Activated CD4-positive, alpha-beta T cell treated with anti-CD3 and anti-CD28 coated beads for 36 hours (primary cell): ENCODE measurements around the gene ULBP3. TPM values are rescaled to one million over a fixed set of nuclear protein-coding genes. Genes with fewer than 3 reads are reported as not detected.

Source experiments
- ATAC-seq: fragments of 200-7000 bp; cut with Tn5 transposase; one replicate; pipeline ENCODE4 v1.10.0; 2021; ENCODE audit warnings: mild to moderate bottlenecking, moderate library complexity
- CTCF ChIA-PET: fragments of 350-600 bp; sonication (Branson Sonifier 250); formaldehyde crosslinking; loops from one replicate; lab custom pipeline; 2021; ENCODE audit warnings: antibody characterized with exemption; lab: Charles Lee
- POLR2A ChIA-PET: fragments of 350-600 bp; sonication (Branson Sonifier 250); formaldehyde crosslinking; loops from one replicate; lab custom pipeline; 2021; ENCODE audit warnings: antibody characterized with exemption, inconsistent platforms; lab: Charles Lee
- DNase-seq: peaks from one replicate; pipeline ENCODE4 v3.0.0-alpha.2; 2020
- H3K27ac Mint-ChIP-seq: one replicate; pipeline ENCODE4 v1.8.0; 2021; ENCODE audit warnings: mixed read lengths
- H3K27me3 Mint-ChIP-seq: one replicate; pipeline ENCODE4 v1.8.0; 2021; ENCODE audit warnings: mixed read lengths
- H3K36me3 Mint-ChIP-seq: one replicate; pipeline ENCODE4 v1.8.0; 2021; ENCODE audit warnings: low read depth, mixed read lengths
- H3K4me1 Mint-ChIP-seq: one replicate; pipeline ENCODE4 v1.8.0; 2021; ENCODE audit warnings: mixed read lengths
- H3K4me3 Mint-ChIP-seq: one replicate; pipeline ENCODE4 v1.8.0; 2021; ENCODE audit warnings: mild to moderate bottlenecking, moderate library complexity, mixed read lengths
- H3K9me3 Mint-ChIP-seq: one replicate; pipeline ENCODE4 v1.8.0; 2021; ENCODE audit warnings: low read depth, mixed read lengths
- intact Hi-C, 2 experiments: fragments of 100-400 bp; cut with DNase I in 1 of 2; cut with micrococcal nuclease in 1 of 2; formaldehyde crosslinking; loops; one replicate each; pipeline versions ENCODE4 v1.14.2 to v1.15.1; 2022 to 2024; cut with DNase I, micrococcal nuclease
- total RNA-seq, 2 experiments: library from RNA; stranded (reverse); gene quantifications; one replicate each; pipeline ENCODE4 v1.2.3, GENCODE V29; 2021

ULBP3 gene
- total RNA-seq = under 1 TPM; 0.46 to 0.77 TPM

DNA sequence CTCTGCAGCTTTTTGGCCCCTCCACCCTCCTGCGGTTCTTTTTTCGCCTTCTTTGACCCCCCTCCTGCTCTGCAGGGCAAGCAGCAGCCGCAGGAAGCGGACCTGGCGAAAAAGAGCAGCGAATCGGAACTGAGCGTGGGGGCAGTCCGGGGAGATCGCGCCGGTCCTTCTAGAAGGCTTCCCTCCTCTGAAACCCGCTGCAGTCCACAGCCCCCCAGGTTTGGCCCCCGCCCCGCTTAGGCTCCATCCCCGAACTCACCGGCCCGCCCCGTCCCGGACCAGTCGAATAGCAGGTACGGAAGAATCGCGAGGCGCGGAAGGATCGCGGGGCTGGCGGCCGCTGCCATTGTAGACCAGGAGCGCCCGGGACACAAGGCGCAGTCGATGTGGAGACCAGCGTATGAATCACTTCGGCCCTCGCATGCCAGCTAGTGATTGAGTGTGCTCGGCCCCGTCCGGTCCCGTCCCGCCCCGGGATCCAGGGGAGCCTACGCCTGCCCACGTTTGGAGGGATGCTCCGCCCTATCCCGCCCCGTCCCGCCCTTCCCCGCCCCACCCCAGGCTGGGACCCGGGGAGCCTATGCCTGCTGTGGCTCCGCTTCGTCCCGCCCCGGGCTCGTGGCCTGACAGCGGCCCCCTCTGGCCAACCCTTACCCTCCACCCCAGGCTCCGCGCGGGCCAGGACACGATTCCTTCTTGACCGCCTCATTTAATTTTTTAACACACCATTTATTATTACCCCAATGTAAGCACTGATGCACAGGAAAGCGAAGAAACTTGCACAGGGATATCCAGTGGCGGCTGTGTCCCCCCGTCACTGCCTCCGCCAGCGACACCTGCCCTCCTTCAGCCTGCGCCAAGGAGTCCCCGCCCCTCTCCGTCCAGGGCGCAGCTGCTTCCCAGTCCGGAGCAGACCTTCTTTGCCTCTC is at the start of gene ULBP3:
Gene ULBP3 (minus strand): TSS at position 402 of the 929 bp plus-strand sequence. CDS start 55 bp downstream, at position 347.
- POLR2A ChIA-PET = no interaction called here
- DNase-seq (peak; percentile 88), ATAC-seq (peak; percentile 85)
- Mint-ChIP-seq H3K27ac (no peak within 1 kb of the TSS), H3K36me3 (no peaks in the 10 kb centered on the region), H3K27me3 (peaks cover 14% of the 10 kb centered on the region), H3K4me3 (peak within 1 kb of the TSS; percentile 60), H3K9me3 (no peaks in the 10 kb centered on the region), H3K4me1 (peaks cover 9% of the 10 kb centered on the region)
- intact Hi-C loops = loop anchor here in 1 of 2 experiments (1.0 to 2.0 kb wide), 2 partner anchors 64 to 135 kb away; no protein-coding TSS in a partner anchor
- CTCF ChIA-PET = interaction anchor here (0.7 to 1.7 kb wide), 5 partner anchors 14 to 293 kb away, joined by 3 to 5 read pairs (median 4); no protein-coding TSS in a partner anchor

- POLR2A ChIA-PET = no interaction called here
- H3K36me3 Mint-ChIP-seq = no peaks in the 10 kb centered on the region
- no peaks in the 10 kb centered on the region for H3K27me3 Mint-ChIP-seq
- H3K27ac Mint-ChIP-seq = no peak overlapping the region
- intact Hi-C loops = no loop called here
- peaks cover 2% of the 10 kb centered on the region for H3K4me1 Mint-ChIP-seq
- CTCF ChIA-PET = no interaction called here
- H3K9me3 Mint-ChIP-seq = peaks cover 2% of the 10 kb centered on the region
- no peak for DNase-seq
- peak; percentile 12 for ATAC-seq
- no peak overlapping the region for H3K4me3 Mint-ChIP-seq
These were observed 49.7 kb upstream of the ULBP3 start for GRCh38 chr6:150118627-150119026.

GRCh38 chr6:150118203-150118602 is 49.3 kb upstream of the ULBP3 start:
- Mint-ChIP-seq H3K36me3 (no peaks in the 10 kb centered on the region), H3K27ac (no peak overlapping the region), H3K4me1 (peaks cover 2% of the 10 kb centered on the region), H3K27me3 (peaks cover under 1% of the 10 kb centered on the region), H3K4me3 (no peak overlapping the region), H3K9me3 (peaks cover 2% of the 10 kb centered on the region)
- CTCF ChIA-PET = no interaction called here
- POLR2A ChIA-PET = no interaction called here
- no peak for ATAC-seq
- intact Hi-C loops = no loop called here
- DNase-seq = no peak

DNA sequence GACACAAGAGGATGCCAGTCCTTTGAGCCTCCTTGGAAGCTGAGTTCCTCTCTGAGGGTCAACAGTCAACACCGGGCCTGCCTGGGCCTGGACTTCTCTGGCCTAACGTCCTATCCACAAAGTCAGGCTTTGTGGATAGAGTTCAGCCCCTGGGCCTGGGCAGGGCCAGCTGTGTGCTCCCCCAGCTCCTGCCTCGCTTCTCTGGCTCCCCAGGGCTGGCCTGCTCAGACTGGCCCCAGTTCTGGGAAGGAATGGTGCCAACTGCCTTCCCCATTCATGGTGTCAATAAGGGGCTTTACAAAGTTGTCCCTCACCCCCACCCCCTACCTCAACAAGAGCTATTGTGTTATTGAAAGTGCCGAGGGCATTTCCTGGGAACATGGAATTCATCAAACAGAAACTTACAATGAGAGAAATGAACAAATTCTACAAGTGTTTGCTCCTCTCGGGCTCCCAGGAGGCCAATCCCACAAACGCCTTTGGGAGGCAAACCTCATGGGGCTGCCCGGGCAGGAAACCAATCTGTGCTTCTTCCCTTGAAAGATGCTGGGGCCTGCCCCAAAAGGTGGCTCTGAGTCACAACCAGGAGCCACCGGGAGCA is 47.4 kb upstream of the ULBP3 start:
- Mint-ChIP-seq H3K9me3 (peaks cover 2% of the 10 kb centered on the region), H3K27me3 (peaks cover 5% of the 10 kb centered on the region), H3K4me1 (peaks cover 2% of the 10 kb centered on the region), H3K27ac (no peak overlapping the region), H3K4me3 (no peak overlapping the region), H3K36me3 (no peaks in the 10 kb centered on the region)
- intact Hi-C loops = no loop called here
- no peak for DNase-seq
- POLR2A ChIA-PET = no interaction called here
- CTCF ChIA-PET = interaction anchor here (0.6 kb wide), 2 partner anchors 10 to 221 kb away, joined by 3 to 4 read pairs; no protein-coding TSS in a partner anchor
- no peak for ATAC-seq

DNA sequence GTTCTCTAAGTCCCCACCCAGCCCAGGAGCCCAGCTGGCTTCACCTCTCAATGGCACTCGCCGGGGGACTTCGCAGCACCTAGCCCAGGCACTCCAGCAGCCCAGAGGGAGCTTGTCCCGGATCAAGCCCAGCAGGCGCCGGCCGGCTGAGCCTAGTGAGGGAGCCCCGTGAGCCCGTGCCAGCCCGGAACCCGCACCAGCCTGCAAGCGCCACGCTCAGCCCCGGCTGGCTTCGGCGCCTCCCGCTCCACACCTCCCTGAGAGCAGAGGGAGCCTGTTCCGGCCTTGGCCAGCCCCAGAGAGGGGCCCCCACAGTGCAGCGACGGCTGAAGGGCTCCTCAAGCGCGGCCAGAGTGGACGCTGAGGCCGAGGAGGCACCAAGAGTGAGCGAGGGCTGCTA is 46.8 kb upstream of the ULBP3 start:
- H3K36me3 Mint-ChIP-seq = no peaks in the 10 kb centered on the region
- POLR2A ChIA-PET = no interaction called here
- H3K27me3 Mint-ChIP-seq = peaks cover 9% of the 10 kb centered on the region
- H3K9me3 Mint-ChIP-seq = peaks cover 2% of the 10 kb centered on the region
- no peak overlapping the region for H3K27ac Mint-ChIP-seq
- no peak for DNase-seq
- no peak overlapping the region for H3K4me3 Mint-ChIP-seq
- H3K4me1 Mint-ChIP-seq = peaks cover 2% of the 10 kb centered on the region
- CTCF ChIA-PET = no interaction called here
- ATAC-seq = no peak
- intact Hi-C loops = no loop called here

- intact Hi-C loops = no loop called here
- no peak overlapping the region for H3K27ac Mint-ChIP-seq
- no peaks in the 10 kb centered on the region for H3K4me1 Mint-ChIP-seq
- H3K36me3 Mint-ChIP-seq = no peaks in the 10 kb centered on the region
- no peak overlapping the region for H3K4me3 Mint-ChIP-seq
- no peak for ATAC-seq
- peaks cover under 1% of the 10 kb centered on the region for H3K9me3 Mint-ChIP-seq
- ChIA-PET CTCF (no interaction called here), POLR2A (no interaction called here)
- peaks cover 12% of the 10 kb centered on the region for H3K27me3 Mint-ChIP-seq
- DNase-seq = no peak
These were observed 43.3 kb upstream of the ULBP3 start for GRCh38 chr6:150112233-150112632.

GRCh38 chr6:150102750-150103270 is 33.9 kb upstream of the ULBP3 start:
- H3K9me3 Mint-ChIP-seq = no peaks in the 10 kb centered on the region
- no peak overlapping the region for H3K4me3 Mint-ChIP-seq
- ATAC-seq = no peak
- H3K4me1 Mint-ChIP-seq = no peaks in the 10 kb centered on the region
- no peak overlapping the region for H3K27ac Mint-ChIP-seq
- intact Hi-C loops = no loop called here
- POLR2A ChIA-PET = no interaction called here
- no peaks in the 10 kb centered on the region for H3K36me3 Mint-ChIP-seq
- CTCF ChIA-PET = no interaction called here
- no peak for DNase-seq
- H3K27me3 Mint-ChIP-seq = no peaks in the 10 kb centered on the region

DNA sequence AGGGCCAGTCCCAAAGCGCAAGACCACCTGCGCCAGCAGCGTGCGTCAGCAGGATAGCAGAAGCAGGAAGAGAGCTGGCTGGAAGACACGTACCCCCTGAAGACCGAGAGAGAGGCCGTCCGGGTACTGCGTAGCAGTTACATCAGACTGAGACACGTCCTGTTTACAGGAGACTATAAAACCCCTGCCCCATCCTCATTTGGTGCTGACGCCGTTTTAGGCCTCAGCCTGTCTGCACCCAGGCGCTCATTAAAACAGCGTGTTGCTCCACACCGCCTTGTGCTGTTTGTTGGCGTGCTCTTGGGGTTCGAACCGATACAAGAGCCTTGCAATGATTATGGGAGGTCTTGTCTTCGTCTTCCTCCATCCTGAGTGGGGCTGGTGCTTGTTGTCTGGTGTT is 31.8 kb upstream of the ULBP3 start:
- DNase-seq (no peak), ATAC-seq (no peak)
- H3K36me3 Mint-ChIP-seq = no peaks in the 10 kb centered on the region
- H3K4me1 Mint-ChIP-seq = no peaks in the 10 kb centered on the region
- H3K4me3 Mint-ChIP-seq = no peak overlapping the region
- ChIA-PET POLR2A (no interaction called here), CTCF (no interaction called here)
- H3K9me3 Mint-ChIP-seq = no peaks in the 10 kb centered on the region
- no peak overlapping the region for H3K27ac Mint-ChIP-seq
- peaks cover under 1% of the 10 kb centered on the region for H3K27me3 Mint-ChIP-seq
- intact Hi-C loops = no loop called here

GRCh38 chr6:150099953-150100352 is 31.0 kb upstream of the ULBP3 start:
- no peak for ATAC-seq
- intact Hi-C loops = no loop called here
- POLR2A ChIA-PET = no interaction called here
- no peak for DNase-seq
- Mint-ChIP-seq H3K27me3 (peaks cover 7% of the 10 kb centered on the region), H3K27ac (no peak overlapping the region), H3K4me3 (no peak overlapping the region), H3K9me3 (no peaks in the 10 kb centered on the region), H3K4me1 (no peaks in the 10 kb centered on the region), H3K36me3 (no peaks in the 10 kb centered on the region)
- CTCF ChIA-PET = no interaction called here

DNA sequence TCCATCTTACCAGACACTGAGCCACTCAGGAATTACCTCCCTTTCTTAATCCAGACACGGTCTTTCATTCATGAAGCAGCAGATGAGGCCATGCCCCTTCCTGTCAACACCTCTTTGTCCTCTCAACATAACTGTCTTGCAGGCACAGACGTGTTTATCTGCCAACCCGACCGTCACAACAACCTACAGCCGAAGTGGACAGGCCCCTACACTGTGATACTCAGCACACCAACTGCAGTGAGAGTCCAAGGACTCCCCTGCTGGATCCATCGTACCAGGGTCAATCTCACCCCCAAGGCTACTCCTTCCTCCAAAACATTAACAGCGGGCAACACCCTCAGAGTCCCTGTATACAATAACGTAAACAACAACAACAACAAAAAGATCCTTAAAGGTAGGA is 30.6 kb upstream of the ULBP3 start:
- peaks cover 7% of the 10 kb centered on the region for H3K27me3 Mint-ChIP-seq
- no peak overlapping the region for H3K4me3 Mint-ChIP-seq
- H3K27ac Mint-ChIP-seq = no peak overlapping the region
- ChIA-PET CTCF (no interaction called here), POLR2A (no interaction called here)
- no peak for DNase-seq
- intact Hi-C loops = no loop called here
- no peaks in the 10 kb centered on the region for H3K36me3 Mint-ChIP-seq
- no peaks in the 10 kb centered on the region for H3K9me3 Mint-ChIP-seq
- H3K4me1 Mint-ChIP-seq = no peaks in the 10 kb centered on the region
- ATAC-seq = no peak

DNA sequence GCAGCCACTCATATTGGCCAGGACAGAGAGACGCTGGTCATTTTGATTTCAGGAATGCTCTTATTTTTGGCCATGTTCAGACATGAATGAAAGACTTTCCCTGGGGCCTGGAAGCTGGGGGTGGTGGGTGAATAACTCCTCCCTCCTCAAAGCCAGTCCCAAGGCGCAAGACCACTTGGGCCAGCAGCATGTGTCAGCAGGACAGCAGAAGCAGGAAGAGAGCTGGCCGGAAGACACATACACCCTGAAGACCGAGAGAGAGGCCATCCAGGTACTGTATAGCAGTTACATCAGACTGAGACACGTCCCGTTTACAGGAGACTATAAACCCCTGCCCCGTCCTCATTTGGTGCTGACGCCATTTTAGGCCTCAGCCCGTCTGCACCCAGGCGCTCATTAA is 29.2 kb upstream of the ULBP3 start:
- ChIA-PET POLR2A (no interaction called here), CTCF (interaction anchor here (0.6 to 1.0 kb wide), 2 partner anchors 17 to 172 kb away, joined by 3 read pairs; no protein-coding TSS in a partner anchor)
- intact Hi-C loops = no loop called here

More for the DNA sequence above, 29.2 kb upstream of the ULBP3 start:
- no peaks in the 10 kb centered on the region for H3K4me1 Mint-ChIP-seq
- H3K9me3 Mint-ChIP-seq = no peaks in the 10 kb centered on the region
- H3K27me3 Mint-ChIP-seq = peaks cover 7% of the 10 kb centered on the region
- H3K4me3 Mint-ChIP-seq = no peak overlapping the region
- DNase-seq (no peak), ATAC-seq (no peak)
- no peak overlapping the region for H3K27ac Mint-ChIP-seq
- H3K36me3 Mint-ChIP-seq = no peaks in the 10 kb centered on the region
